Measurements from ENCODE around the gene BTBD16.

The BTBD16 gene

GRCh38 chr10:122290334-122290733, 19.2 kb downstream of the BTBD16 start:
- no peak for TF ChIP-seq CTCF (IDR thresholded peaks at IDR 0.05; ENCODE audit: low read depth, low read length)
- no peak for DNase-seq
- no peaks in the 10 kb centered on the region for H3K9me3 ChIP-seq (ENCODE audit: severe bottlenecking)
- H3K27me3 ChIP-seq (ENCODE audit: insufficient read depth, low read depth, severe bottlenecking) = no peaks in the 10 kb centered on the region
- H3K36me3 ChIP-seq = no peaks in the 10 kb centered on the region
- H3K4me3 ChIP-seq (ENCODE audit: low read depth, low read length) = no peak overlapping the region
- no peak overlapping the region for H3K27ac ChIP-seq

DNA sequence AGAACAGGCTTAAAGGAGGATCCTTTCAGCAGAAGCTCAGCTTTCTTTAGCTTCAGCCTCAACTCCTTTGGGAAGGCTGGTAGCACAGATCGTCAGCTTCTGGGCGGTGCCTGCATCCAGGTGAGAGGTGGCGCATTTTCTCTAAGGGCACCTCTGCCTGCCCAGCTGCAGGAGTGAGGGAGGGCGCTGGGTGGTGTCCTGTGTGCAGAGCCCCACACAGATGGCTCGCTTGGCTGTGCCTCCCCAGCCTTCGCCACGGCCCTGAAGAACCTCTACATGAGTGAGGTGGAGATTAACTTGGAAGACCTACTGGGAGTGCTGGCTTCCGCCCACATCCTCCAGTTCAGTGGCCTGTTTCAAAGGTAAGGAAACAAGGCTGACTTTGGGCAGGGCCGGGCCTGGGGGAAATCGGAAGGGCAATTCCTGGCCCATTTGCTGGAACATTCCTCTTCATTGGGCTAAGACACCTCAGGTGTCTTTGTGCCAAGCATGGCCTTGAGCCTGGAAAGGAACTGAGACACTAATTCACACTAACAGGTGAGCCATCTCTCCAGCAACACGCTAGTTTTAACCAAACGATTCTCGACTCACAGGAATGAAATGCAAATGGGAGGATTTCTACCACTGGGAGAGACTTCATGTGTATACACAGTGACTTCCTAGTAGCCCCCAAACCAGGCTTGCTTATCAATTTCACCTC, 19.9 kb downstream of the BTBD16 start:
- H3K27me3 ChIP-seq (ENCODE audit: insufficient read depth, low read depth, severe bottlenecking) = no peaks in the 10 kb centered on the region
- H3K36me3 ChIP-seq = no peaks in the 10 kb centered on the region
- no peak for DNase-seq
- H3K27ac ChIP-seq = no peak overlapping the region
- no peaks in the 10 kb centered on the region for H3K9me3 ChIP-seq (ENCODE audit: severe bottlenecking)
- TF ChIP-seq CTCF (IDR thresholded peaks at IDR 0.05; ENCODE audit: low read depth, low read length) = no peak
- no peak overlapping the region for H3K4me3 ChIP-seq (ENCODE audit: low read depth, low read length)

- no peak overlapping the region for H3K4me3 ChIP-seq (ENCODE audit: low read depth, low read length)
Observed at GRCh38 chr10:122291739-122292138, 20.6 kb downstream of the BTBD16 start.

DNA sequence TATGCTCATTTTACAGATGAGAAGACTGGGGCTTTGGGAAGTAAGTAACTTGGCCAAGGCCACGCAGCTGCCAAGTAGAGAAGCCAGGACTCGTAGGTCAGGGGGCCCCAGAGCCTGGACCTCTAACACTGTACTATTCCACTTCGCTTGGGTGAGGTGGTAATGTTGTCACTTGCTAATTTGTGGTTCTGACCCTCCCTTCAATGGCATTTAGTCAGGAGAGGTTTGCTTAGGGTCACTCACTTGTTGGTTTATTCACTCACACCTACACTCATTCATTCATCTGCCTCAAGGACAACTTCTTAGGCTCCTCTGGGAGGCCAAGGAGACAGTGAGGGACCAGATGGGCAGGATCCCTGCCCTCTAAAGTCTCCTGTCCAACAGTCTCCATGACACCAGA, 21.3 kb downstream of the BTBD16 start:
- Histone ChIP-seq H3K36me3 (no peaks in the 10 kb centered on the region), H3K9me3 (ENCODE audit: severe bottlenecking) (no peaks in the 10 kb centered on the region), H3K27me3 (ENCODE audit: insufficient read depth, low read depth, severe bottlenecking) (no peaks in the 10 kb centered on the region), H3K27ac (no peak overlapping the region), H3K4me3 (ENCODE audit: low read depth, low read length) (no peak overlapping the region)
- no peak for TF ChIP-seq CTCF (IDR thresholded peaks at IDR 0.05; ENCODE audit: low read depth, low read length)
- no peak for DNase-seq

More at GRCh38 chr10:122291739-122292138, 20.6 kb downstream of the BTBD16 start:
- TF ChIP-seq CTCF (IDR thresholded peaks at IDR 0.05; ENCODE audit: low read depth, low read length) = no peak
- no peaks in the 10 kb centered on the region for H3K9me3 ChIP-seq (ENCODE audit: severe bottlenecking)
- no peak for DNase-seq
- H3K27ac ChIP-seq = no peak overlapping the region
- H3K27me3 ChIP-seq (ENCODE audit: insufficient read depth, low read depth, severe bottlenecking) = no peaks in the 10 kb centered on the region
- H3K36me3 ChIP-seq = no peaks in the 10 kb centered on the region

- H3K9me3 ChIP-seq (ENCODE audit: severe bottlenecking) = no peaks in the 10 kb centered on the region
- no peak for TF ChIP-seq CTCF (IDR thresholded peaks at IDR 0.05; ENCODE audit: low read depth, low read length)
- H3K27ac ChIP-seq = no peak overlapping the region
- H3K27me3 ChIP-seq (ENCODE audit: insufficient read depth, low read depth, severe bottlenecking) = no peaks in the 10 kb centered on the region
- no peak overlapping the region for H3K4me3 ChIP-seq (ENCODE audit: low read depth, low read length)
- no peaks in the 10 kb centered on the region for H3K36me3 ChIP-seq
- DNase-seq = no peak
Observed at GRCh38 chr10:122293156-122293960, 22.3 kb downstream of the BTBD16 start.
